Activated naive CD4-positive, alpha-beta T cell (primary cell): ENCODE measurements around the gene RASAL2.

ENCODE experiments used
- DNase-seq, 4 experiments: peaks; one replicate each; lab custom pipeline; 2025; lab: John Stamatoyannopoulos, UW

RASAL2 gene

GRCh38 chr1:178093951-178094738, at the start of gene RASAL2:
RASAL2 (plus strand) TSS chr1:178094104; CDS start chr1:178094493, 389 bp downstream.
- no peak for DNase-seq

GRCh38 chr1:178046591-178047270, 47.2 kb upstream of the RASAL2 start:
- no peak for DNase-seq

- DNase-seq: no peak
Measured at GRCh38 chr1:178047403-178048093, 46.4 kb upstream of the RASAL2 start.

- no peak for DNase-seq
Measured at GRCh38 chr1:178048426-178048825, 45.5 kb upstream of the RASAL2 start.

DNA sequence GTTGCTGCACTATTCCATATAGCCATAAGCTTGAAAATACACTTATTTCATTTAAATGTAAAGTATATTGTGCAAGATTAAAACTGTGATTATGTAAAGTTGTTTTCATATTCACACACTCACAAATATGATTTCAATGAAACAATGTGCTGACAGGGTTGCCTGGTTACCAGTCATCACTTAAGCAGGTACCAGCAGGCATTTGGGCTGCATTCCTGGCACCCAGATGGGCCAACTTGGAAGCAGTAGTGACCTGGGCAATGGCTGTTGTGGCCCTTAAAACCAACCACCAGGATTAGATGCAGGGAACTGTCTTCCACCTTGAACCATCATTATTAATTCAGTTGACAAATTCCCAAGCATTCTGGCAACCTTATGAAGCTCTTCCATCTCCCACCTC, 45.0 kb upstream of the RASAL2 start:
- no peak for DNase-seq

DNA sequence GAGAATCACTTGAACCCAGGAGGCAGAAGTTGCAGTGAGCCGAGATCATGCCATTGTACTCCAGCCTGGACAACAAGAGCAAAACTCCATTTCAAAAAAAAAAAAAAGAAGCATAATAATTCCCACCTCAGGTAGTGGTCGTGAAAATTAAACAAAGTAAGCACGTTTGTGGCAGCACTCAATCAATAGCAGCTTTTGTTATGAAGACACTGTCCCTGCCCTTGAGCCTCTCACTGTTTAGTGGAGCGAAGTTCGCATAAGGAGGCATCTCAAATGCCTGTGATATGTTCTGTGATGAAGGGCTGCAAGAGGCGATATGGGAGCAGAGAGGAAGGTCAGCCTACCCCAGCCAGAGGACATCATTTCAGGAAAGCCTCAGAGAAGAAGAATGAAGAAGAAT, 43.8 kb upstream of the RASAL2 start:
- DNase-seq: no peak

DNA sequence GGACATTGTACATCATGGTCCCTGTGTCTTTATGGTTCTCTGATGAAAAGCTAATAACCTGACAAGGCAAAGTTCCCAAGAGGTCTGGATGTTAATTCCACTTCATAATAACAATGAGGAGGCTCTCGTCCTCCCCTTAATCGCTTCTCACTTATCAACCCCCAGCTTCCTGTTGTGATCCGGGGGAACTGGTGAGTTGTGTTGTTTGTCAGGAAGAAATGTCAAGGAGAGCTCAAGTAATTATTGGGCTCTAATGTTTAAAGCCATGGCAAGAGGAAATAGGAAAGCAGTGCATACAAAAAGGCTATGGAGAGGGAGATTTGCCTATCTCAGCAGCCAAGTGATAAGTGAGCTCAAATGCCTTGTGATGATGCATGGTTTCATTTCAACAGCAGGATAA, 42.8 kb upstream of the RASAL2 start:
- no peak for DNase-seq

- DNase-seq: no peak
Measured at GRCh38 chr1:178052650-178053461, 41.0 kb upstream of the RASAL2 start.

- DNase-seq: no peak
Measured at GRCh38 chr1:178055093-178055492, 38.8 kb upstream of the RASAL2 start.

- no peak for DNase-seq
Measured at GRCh38 chr1:178055779-178056471, 38.0 kb upstream of the RASAL2 start.

DNA sequence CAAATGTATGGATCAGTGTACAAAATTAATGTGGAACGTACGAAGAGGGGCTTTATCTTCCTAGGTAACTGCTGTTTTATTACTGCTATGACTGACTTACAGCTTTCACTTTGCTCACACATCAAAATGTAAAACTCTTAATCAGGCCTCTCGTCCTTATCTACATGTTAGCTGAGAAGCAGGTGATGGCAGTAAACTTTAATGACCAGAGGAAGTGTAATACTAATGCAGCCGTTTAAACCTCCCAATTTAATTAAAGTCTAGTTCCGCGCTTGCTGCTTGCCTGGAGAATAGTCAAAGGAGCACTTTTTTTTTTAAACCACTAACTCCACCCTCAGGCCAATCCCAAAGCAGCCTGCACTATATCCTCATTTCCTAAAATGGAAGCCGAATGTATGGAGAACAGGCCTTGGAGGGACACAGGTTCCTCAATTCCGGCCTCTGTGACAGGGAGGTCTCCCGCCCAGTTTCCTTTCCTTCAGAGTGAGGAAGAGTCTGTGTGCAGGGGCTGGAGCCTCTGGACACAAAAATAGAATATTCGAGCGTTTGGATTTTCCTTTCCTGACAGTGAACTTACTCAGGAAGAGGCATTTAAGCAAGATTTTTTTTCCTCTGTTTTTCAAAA, 36.7 kb upstream of the RASAL2 start:
- DNase-seq: no peak

GRCh38 chr1:178057912-178058534, 35.9 kb upstream of the RASAL2 start:
- no peak for DNase-seq

DNA sequence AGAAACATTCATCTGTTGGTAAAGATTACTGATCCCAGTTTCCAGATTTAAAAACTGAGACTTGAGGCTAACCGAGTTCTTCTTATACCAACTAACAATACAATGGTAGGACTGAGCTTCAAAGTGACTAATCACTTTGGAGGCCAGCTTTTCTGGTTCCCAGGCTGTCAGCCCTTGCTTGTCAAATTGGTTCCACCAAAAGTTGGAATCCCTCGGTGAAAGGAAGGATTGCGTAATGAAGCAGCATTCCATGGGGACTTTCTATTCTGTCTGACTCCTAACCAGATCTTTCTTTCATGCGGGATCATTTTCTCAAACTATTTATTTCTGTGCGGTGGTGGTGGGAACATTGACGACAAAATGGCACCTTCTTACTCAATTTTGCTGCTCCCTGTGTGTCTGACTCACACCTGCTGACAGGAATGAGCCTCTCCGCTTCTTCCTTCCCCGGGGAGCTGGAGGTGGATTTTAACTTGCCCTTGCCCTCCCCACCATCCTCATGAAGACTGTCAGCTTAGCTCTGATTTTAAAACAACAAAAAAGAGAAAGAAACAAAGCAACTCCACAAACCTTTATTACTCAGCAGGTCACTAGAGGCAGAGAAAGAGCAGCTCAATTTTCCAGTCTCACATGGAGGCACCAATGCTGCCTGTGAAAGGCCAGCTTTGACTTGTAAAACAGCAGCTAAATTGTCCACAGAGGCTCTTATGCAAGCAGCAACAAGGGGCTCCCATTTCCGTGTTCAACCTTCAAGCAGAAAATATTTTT, 32.9 kb upstream of the RASAL2 start:
- DNase-seq: no peak

DNA sequence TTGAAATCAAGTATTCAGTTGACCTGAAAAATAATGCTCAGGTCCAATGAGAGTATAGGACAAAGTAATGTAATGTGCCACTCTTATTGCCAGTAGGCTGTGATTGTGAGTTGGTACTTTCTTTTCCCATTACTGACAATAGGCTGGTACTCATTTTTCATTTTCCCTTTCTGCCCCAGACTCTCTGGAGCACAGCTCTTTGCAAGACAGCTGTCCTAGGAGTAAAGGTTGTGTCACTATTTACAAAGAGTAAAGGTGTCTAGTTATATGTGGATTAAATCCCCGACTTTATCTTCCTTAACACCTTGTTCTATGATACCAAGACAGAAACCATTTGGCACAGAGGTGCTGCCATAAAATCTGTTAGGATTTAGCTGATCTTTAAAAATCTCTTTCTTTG, 32.3 kb upstream of the RASAL2 start:
- no peak for DNase-seq

DNA sequence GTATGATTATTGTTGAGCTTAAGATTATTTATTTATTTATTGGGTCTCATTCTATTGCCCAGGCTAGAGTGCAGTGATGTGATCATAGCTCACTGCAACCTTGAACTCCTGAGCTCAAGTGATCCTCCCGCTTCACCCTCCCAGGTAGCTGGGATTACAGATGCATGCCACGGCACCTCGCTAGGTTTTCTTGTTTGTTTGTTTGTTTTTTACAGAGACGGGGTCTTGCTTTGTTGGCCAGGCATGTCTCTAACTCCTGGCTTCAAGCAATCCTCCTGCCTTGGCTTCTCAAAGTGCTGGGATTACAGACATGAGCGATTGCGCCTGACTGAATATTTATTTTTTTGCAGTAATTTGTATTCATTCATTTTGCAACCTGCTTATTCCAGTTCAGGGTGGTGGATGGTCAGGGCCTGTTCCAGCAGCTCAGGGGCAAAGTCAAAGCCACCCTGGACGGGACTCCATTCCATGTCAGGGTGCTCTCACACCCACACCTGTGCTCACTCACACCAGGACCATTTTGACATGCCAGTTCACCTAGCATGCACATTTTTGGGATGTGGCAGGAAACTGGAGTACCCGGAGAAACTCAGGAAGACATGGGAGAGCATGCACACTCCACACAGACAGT, 29.6 kb upstream of the RASAL2 start:
- DNase-seq: no peak

DNA sequence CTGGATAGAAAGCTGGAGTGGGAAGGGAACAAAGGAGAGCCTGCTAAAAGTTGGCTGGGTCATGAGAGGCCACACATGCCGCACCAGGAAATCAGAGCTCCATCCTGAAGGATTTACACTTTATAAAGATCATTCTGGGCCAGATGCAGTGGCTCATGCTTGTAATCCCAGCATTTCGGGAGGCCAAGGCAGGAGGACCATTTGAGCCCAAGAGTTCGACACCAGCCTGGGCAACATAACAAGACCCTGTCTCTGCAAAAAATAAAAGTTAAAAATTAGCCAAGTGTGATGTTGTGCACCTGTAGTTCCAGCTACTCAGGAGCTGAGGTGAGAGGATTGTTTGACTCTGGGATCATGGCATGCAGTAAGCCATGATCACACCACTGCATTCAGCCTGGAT, 28.7 kb upstream of the RASAL2 start:
- DNase-seq: no peak

GRCh38 chr1:178066296-178066907, 27.5 kb upstream of the RASAL2 start:
- DNase-seq: no peak

- DNase-seq: no peak
Measured at GRCh38 chr1:178066908-178067614, 26.8 kb upstream of the RASAL2 start.
